Activated T-helper 17 cell treated with anti-CD3 and anti-CD28 coated beads, Interleukin-2, amount 50 U/mL, for 72 hours (primary cell): Measurements from ENCODE around the gene RFNG. TPM values are rescaled to one million over a fixed set of nuclear protein-coding genes. Genes with fewer than 3 reads are reported as not detected.

ENCODE experiments used
- ATAC-seq: fragments of 150-1000 bp; cut with Tn5 transposase; replicated peaks from 2 replicates; pipeline ENCODE4 v1.10.0; 2021; ENCODE audit warnings: mild to moderate bottlenecking, moderate library complexity
- H3K27ac Mint-ChIP-seq: one replicate; pipeline ENCODE4 v1.8.0; 2022; ENCODE audit warnings: mixed read lengths
- H3K27me3 Mint-ChIP-seq: one replicate; pipeline ENCODE4 v1.8.0; 2022; ENCODE audit warnings: mixed read lengths
- H3K36me3 Mint-ChIP-seq: one replicate; pipeline ENCODE4 v1.8.0; 2022; ENCODE audit warnings: low read depth, mild to moderate bottlenecking, mixed read lengths
- H3K4me1 Mint-ChIP-seq: one replicate; pipeline ENCODE4 v1.8.0; 2022; ENCODE audit warnings: mixed read lengths
- H3K4me3 Mint-ChIP-seq: one replicate; pipeline ENCODE4 v1.8.0; 2022; ENCODE audit warnings: mild to moderate bottlenecking, mixed read lengths
- H3K9me3 Mint-ChIP-seq: one replicate; pipeline ENCODE4 v1.8.0; 2022; ENCODE audit warnings: mixed read lengths
- total RNA-seq, 2 donors: library from RNA; stranded (reverse); gene quantifications; one replicate each; pipeline ENCODE4 v1.2.3, GENCODE V29; 2022

The RFNG gene
- total RNA-seq, 2 donors from 2014 or later, result 21.1 to 25.2 TPM

GRCh38 chr17:82083533-82084359 is 32.1 kb upstream of the RFNG start:
- Mint-ChIP-seq H3K36me3 (peaks cover 43% of the 10 kb centered on the region), H3K9me3 (no peaks in the 10 kb centered on the region), H3K27ac (no peak overlapping the region), H3K4me3 (no peak overlapping the region), H3K27me3 (no peaks in the 10 kb centered on the region), H3K4me1 (no peaks in the 10 kb centered on the region)
- no peak for ATAC-seq

DNA sequence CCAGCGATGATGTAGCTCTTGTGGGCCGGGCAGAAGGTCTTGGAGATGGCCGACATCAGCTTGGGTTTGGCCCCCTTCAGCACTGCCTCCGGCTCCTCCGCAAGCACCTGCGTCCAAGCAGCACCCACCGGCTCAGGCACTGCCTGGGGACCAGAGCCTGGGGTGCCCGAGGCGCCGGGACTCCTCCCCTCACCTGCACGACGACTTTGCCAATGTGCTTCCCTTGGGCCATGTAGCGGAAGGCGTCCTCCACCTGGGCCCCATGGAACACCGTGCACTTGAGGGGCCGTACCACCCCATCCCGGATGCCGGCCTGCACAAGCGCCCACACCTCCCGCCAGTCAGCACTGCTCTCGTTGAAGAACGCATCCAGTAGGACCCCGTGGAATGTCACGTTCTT is 31.4 kb upstream of the RFNG start:
- Mint-ChIP-seq H3K4me1 (no peaks in the 10 kb centered on the region), H3K9me3 (no peaks in the 10 kb centered on the region), H3K27me3 (no peaks in the 10 kb centered on the region), H3K4me3 (no peak overlapping the region), H3K27ac (no peak overlapping the region), H3K36me3 (peaks cover 43% of the 10 kb centered on the region)
- no peak for ATAC-seq

- no peaks in the 10 kb centered on the region for H3K4me1 Mint-ChIP-seq
- no peak for ATAC-seq
- H3K27ac Mint-ChIP-seq, result no peak overlapping the region
- H3K36me3 Mint-ChIP-seq, result peaks cover 44% of the 10 kb centered on the region
- no peak overlapping the region for H3K4me3 Mint-ChIP-seq
- no peaks in the 10 kb centered on the region for H3K27me3 Mint-ChIP-seq
- H3K9me3 Mint-ChIP-seq, result no peaks in the 10 kb centered on the region
Measured at GRCh38 chr17:82082456-82082855, 30.8 kb upstream of the RFNG start.

GRCh38 chr17:82081966-82082365 is 30.4 kb upstream of the RFNG start:
- Mint-ChIP-seq H3K9me3 (no peaks in the 10 kb centered on the region), H3K36me3 (peaks cover 44% of the 10 kb centered on the region), H3K4me3 (no peak overlapping the region), H3K4me1 (no peaks in the 10 kb centered on the region), H3K27ac (no peak overlapping the region), H3K27me3 (no peaks in the 10 kb centered on the region)
- ATAC-seq, result no peak

GRCh38 chr17:82081546-82081945 is 29.9 kb upstream of the RFNG start:
- Mint-ChIP-seq H3K36me3 (peaks cover 42% of the 10 kb centered on the region), H3K27me3 (no peaks in the 10 kb centered on the region), H3K4me3 (no peak overlapping the region), H3K27ac (no peak overlapping the region), H3K4me1 (no peaks in the 10 kb centered on the region), H3K9me3 (no peaks in the 10 kb centered on the region)
- no peak for ATAC-seq

GRCh38 chr17:82080789-82081464 is 29.3 kb upstream of the RFNG start:
- Mint-ChIP-seq H3K27me3 (no peaks in the 10 kb centered on the region), H3K36me3 (peaks cover 36% of the 10 kb centered on the region), H3K4me3 (no peak overlapping the region), H3K27ac (no peak overlapping the region), H3K4me1 (no peaks in the 10 kb centered on the region), H3K9me3 (no peaks in the 10 kb centered on the region)
- no peak for ATAC-seq

DNA sequence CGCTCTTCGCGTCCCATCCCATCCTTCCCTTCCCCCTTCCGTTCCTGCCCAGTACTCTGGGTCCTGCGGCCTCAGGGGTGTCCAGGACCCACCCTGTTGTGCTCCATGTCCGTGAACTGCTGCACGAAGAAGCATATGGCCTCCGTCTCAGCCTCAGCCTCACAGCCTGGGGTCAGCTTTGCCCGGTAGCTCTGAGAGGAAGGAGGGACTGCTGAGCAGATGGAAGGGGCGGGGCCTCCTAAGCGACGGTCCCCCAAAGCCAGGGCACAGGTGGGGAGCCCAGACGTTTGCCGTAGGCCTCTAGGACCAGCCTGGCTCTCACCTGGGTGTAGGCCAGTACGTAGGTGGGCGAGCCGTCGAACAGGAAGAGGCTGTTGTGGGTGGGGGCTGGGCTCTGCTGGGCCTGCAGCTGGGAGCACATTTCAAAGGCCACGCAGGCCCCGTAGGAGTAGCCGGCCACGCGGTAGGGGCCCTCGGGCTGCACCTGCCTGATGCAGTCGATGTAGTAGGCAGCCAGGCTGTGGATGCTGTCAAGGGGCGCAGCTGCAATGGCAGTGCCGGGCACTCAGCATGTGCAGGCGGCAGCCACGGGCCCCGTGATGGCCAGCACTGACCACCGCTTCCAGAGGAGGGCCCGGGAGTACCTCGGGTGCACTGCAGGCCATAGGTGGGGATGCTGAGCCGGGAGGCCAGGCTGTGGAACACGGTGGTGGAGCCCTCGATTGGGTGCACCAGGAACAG is 28.6 kb upstream of the RFNG start:
- Mint-ChIP-seq H3K36me3 (peaks cover 35% of the 10 kb centered on the region), H3K27ac (no peak overlapping the region), H3K9me3 (no peaks in the 10 kb centered on the region), H3K4me1 (no peaks in the 10 kb centered on the region), H3K4me3 (no peak overlapping the region), H3K27me3 (no peaks in the 10 kb centered on the region)
- ATAC-seq, result no peak

DNA sequence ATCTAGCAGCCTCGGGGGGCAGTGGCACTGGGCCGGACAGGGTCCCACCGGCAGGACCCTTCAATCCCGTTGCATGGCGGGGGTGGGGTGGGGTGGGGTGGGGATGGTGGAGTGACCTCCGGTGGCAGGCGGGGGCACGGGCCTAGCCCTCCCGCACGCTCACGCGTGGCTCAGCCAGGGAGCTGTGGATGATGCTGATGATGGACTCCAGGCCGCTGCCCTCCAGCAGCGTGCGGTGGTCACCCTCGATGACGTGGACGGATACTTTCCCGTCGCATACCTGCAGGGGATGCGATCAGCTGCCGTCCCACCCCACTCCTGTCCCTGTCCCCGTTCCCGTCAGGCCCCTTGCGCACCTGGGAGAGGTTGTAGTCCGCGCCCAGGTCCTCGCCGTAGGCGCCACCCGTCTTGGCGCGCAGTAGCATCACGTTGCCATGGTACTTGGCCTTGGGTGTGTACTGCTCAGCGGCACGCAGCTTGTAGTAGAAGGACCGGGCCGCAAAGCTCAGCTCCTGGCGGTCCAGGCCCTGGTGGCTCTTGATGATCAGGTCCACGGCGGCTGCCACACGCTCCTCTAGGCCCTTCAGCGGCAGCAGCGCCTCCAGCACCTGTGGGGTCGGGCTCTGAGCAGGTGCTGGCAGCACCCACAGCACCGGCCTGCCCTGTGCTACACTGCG is 27.5 kb upstream of the RFNG start:
- Mint-ChIP-seq H3K27me3 (no peaks in the 10 kb centered on the region), H3K36me3 (peaks cover 31% of the 10 kb centered on the region), H3K4me1 (no peaks in the 10 kb centered on the region), H3K27ac (no peak overlapping the region), H3K9me3 (no peaks in the 10 kb centered on the region), H3K4me3 (no peak overlapping the region)
- no peak for ATAC-seq

DNA sequence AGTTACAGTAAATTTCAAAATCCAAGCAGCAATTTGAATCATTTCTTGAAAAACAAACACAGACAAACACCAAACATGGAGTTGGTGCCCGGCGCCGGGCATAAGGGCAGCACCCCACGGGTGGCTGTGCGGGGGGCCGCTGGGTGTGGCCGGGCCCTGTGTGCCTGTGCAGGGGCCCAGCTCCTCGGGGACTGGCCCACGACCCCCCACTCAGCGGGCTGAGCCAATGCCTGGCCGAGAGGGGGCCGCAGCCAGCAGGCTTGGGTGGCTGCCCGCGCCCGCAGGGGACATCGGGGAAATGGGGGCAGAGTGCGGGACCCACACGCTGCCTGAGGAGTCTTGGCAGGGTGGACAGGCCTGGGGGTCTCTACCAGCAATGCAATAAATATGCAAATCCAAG is 26.8 kb upstream of the RFNG start:
- Mint-ChIP-seq H3K27me3 (no peaks in the 10 kb centered on the region), H3K4me1 (no peaks in the 10 kb centered on the region), H3K27ac (no peak overlapping the region), H3K4me3 (no peak overlapping the region), H3K36me3 (peaks cover 25% of the 10 kb centered on the region), H3K9me3 (no peaks in the 10 kb centered on the region)
- no peak for ATAC-seq

GRCh38 chr17:82077617-82078358 is 26.2 kb upstream of the RFNG start:
- ATAC-seq, result peak; percentile 61
- Mint-ChIP-seq H3K9me3 (no peaks in the 10 kb centered on the region), H3K4me1 (no peaks in the 10 kb centered on the region), H3K27ac (no peak overlapping the region), H3K36me3 (peaks cover 18% of the 10 kb centered on the region), H3K4me3 (no peak overlapping the region), H3K27me3 (no peaks in the 10 kb centered on the region)

- H3K4me3 Mint-ChIP-seq, result no peak overlapping the region
- no peak overlapping the region for H3K27ac Mint-ChIP-seq
- H3K27me3 Mint-ChIP-seq, result no peaks in the 10 kb centered on the region
- no peak for ATAC-seq
- no peaks in the 10 kb centered on the region for H3K4me1 Mint-ChIP-seq
- peaks cover 18% of the 10 kb centered on the region for H3K36me3 Mint-ChIP-seq
- no peaks in the 10 kb centered on the region for H3K9me3 Mint-ChIP-seq
Measured at GRCh38 chr17:82076785-82077591, 25.4 kb upstream of the RFNG start.

DNA sequence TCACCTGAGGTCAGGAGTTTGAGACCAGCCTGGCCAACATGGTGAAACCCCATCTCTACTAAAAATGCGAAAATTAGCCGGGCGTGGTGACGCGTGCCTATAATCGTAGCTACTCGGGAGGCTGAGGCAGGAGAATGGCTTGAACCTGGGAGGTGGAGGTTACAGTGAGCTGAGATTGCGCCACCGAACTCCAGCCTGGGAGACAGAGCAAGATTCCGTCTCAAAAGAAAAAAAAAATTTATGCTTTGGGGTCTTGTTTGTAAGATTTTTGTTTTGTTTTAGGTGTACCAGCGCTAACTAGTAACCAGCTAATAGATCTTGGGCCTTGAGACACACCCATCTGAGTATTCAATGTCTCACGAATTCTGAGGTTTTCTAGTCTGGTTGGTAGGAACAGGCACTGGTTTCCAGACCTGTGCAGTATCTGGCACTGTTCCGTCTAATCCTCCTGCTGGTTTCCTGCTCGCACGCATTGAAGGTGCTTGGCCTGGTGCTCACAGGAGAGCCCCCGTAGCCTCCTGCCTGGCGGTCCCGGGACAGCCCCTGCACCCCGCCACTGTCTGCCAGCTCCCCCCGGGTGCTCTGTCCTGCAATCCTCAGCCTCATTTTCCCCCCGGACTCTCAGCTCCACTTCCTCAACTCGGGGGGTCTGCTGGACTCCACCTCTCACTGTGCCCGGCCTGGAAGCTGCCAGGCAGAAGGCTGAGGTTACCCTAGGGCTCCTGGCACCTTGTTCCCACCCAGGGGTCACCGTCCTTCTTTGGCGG is 24.6 kb upstream of the RFNG start:
- Mint-ChIP-seq H3K4me1 (no peaks in the 10 kb centered on the region), H3K36me3 (peaks cover 18% of the 10 kb centered on the region), H3K27ac (no peak overlapping the region), H3K4me3 (no peak overlapping the region), H3K9me3 (no peaks in the 10 kb centered on the region), H3K27me3 (no peaks in the 10 kb centered on the region)
- no peak for ATAC-seq

DNA sequence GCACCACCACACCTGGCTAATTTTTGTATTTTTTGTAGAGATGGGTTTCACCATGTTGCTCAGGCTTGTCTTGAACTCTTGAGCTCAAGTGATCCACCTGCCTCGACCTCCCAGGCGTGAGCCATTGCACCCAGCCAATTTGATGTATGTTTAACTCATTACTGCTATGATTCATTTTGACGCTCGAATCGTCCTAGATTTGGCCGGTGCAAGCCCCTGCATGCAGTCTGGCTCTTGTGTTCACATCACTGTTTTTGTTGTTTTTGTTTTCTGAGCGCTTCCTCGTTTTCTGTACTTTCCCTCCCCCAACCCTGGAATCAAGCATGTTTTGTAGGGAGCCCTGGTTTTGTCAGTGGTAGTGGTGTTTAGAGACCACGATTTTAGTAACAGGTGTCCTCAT is 21.8 kb upstream of the RFNG start:
- Mint-ChIP-seq H3K27ac (no peak overlapping the region), H3K4me1 (no peaks in the 10 kb centered on the region)

More for the DNA sequence above, 21.8 kb upstream of the RFNG start:
- no peak for ATAC-seq
- H3K4me3 Mint-ChIP-seq, result no peak overlapping the region
- H3K36me3 Mint-ChIP-seq, result peaks cover 6% of the 10 kb centered on the region
- no peaks in the 10 kb centered on the region for H3K27me3 Mint-ChIP-seq
- no peaks in the 10 kb centered on the region for H3K9me3 Mint-ChIP-seq
